GM06990 (cell line): Measurements from ENCODE around the gene CEACAM16.
A peak's percentile ranks its signal among the peaks of the same experiment; 100 is the strongest.
"Not testable (repeated sequence)": the region's sequence is repeated elsewhere in the genome, so short reads cannot be mapped to it uniquely, and the experiment has no call there.

Experiments used
- DNase-seq: peaks from one replicate; pipeline ENCODE4 v3.0.0-alpha.2; 2011; ENCODE audit not compliant: insufficient read length; ENCODE audit errors: extremely low read depth
- H3K27me3 ChIP-seq: replicated peaks from 2 replicates; pipeline ENCODE4 v1.6.0; 2011; ENCODE audit warnings: low read length; ENCODE audit not compliant: control insufficient read depth, insufficient read depth
- H3K36me3 ChIP-seq: 2 replicates; pipeline ENCODE4 v1.5.1; 2011; ENCODE audit warnings: low read length; ENCODE audit not compliant: control insufficient read depth, insufficient read depth
- H3K4me3 ChIP-seq: replicated peaks from 2 replicates; pipeline ENCODE4 v1.5.1; 2011; ENCODE audit warnings: low read depth, mild to moderate bottlenecking, control low read depth, low read length
- CTCF ChIP-seq: IDR thresholded peaks from 2 replicates; pipeline ENCODE4 v1.5.1; 2011; ENCODE audit warnings: low read length, control low read depth, mild to moderate bottlenecking, inconsistent platforms; ENCODE audit not compliant: insufficient read depth, poor library complexity, severe bottlenecking

Gene CEACAM16

GRCh38 chr19:44682807-44683206 is 16.1 kb upstream of the CEACAM16 start:
- peak; percentile 25 for DNase-seq
- H3K36me3 ChIP-seq, result no peaks in the 10 kb centered on the region
- H3K27me3 ChIP-seq, result no peaks in the 10 kb centered on the region
- no peak for TF ChIP-seq CTCF
- H3K4me3 ChIP-seq, result no peak overlapping the region

- Histone ChIP-seq H3K36me3 (no peaks in the 10 kb centered on the region), H3K27me3 (no peaks in the 10 kb centered on the region), H3K4me3 (no peak overlapping the region)
- DNase-seq, result no peak
- TF ChIP-seq CTCF, result no peak
These were observed 15.3 kb upstream of the CEACAM16 start for GRCh38 chr19:44683434-44684210.

GRCh38 chr19:44684396-44684795 is 14.6 kb upstream of the CEACAM16 start:
- H3K4me3 ChIP-seq, DNase-seq, H3K27me3 ChIP-seq, H3K36me3 ChIP-seq: not testable (repeated sequence)

GRCh38 chr19:44684892-44685863 is 13.8 kb upstream of the CEACAM16 start:
- TF ChIP-seq CTCF, result no peak
- no peak for DNase-seq
- Histone ChIP-seq H3K27me3 (no peaks in the 10 kb centered on the region), H3K36me3 (no peaks in the 10 kb centered on the region), H3K4me3 (no peak overlapping the region)

- TF ChIP-seq CTCF, result no peak
- Histone ChIP-seq H3K27me3 (no peaks in the 10 kb centered on the region), H3K36me3 (no peaks in the 10 kb centered on the region), H3K4me3 (no peak overlapping the region)
- no peak for DNase-seq
These were observed 13.1 kb upstream of the CEACAM16 start for GRCh38 chr19:44685877-44686276.

GRCh38 chr19:44686896-44687295 is 12.1 kb upstream of the CEACAM16 start:
- no peak overlapping the region for H3K4me3 ChIP-seq
- H3K27me3 ChIP-seq, result no peaks in the 10 kb centered on the region
- DNase-seq, result no peak
- TF ChIP-seq CTCF, result no peak
- H3K36me3 ChIP-seq, result no peaks in the 10 kb centered on the region
